Neutrophil (primary cell): ENCODE measurements around the gene ACKR1.

ENCODE experiments used
- H3K27ac ChIP-seq: fragments of 200-600 bp; sonication (generic); 2 replicates; pipeline ENCODE4 v1.5.1; 2016; ENCODE audit warnings: mild to moderate bottlenecking, moderate library complexity
- H3K27me3 ChIP-seq: fragments of 200-600 bp; sonication (generic); 2 replicates; pipeline ENCODE4 v1.6.0; 2016; ENCODE audit warnings: mild to moderate bottlenecking
- H3K36me3 ChIP-seq: fragments of 200-600 bp; sonication (generic); 2 replicates; pipeline ENCODE4 v1.5.1; 2017
- H3K4me1 ChIP-seq, 2 experiments: fragments of 200-600 bp in 1 of 2; sonication (generic) in 1 of 2; 1 replicate in 1 of 2; 2 replicates in 1 of 2; pipeline versions ENCODE4 v1.5.1 to v1.6.1; 2013 to 2016; ENCODE audit warnings: low read depth in 1 of 2, low read length in 1 of 2, mild to moderate bottlenecking in 1 of 2, moderate library complexity in 1 of 2; ENCODE audit not compliant: control insufficient read depth in 1 of 2, insufficient read depth in 1 of 2
- H3K4me3 ChIP-seq, 2 experiments: fragments of 200-600 bp in 1 of 2; sonication (generic) in 1 of 2; 1 replicate in 1 of 2; 2 replicates in 1 of 2; pipeline ENCODE4 v1.5.1; 2013 to 2016; ENCODE audit warnings: low read depth in 1 of 2, low read length in 1 of 2, mild to moderate bottlenecking in 1 of 2, moderate library complexity in 1 of 2
- H3K9me3 ChIP-seq: fragments of 200-600 bp; sonication (generic); 2 replicates; pipeline ENCODE4 v1.5.1; 2016
- TF ChIP-seq, protein P1 (sequence below): fragments of 200-600 bp; sonication (generic); IDR thresholded peaks from 2 replicates; pipeline ENCODE4 v1.5.1; 2016; ENCODE audit warnings: antibody characterized with exemption

The ACKR1 gene

GRCh38 chr1:159248311-159248710 lies 43.6 kb downstream of the ACKR1 start:
- Histone ChIP-seq H3K9me3 (peaks cover 3% of the 10 kb centered on the region), H3K27ac (no peak overlapping the region), H3K4me1 (no peaks in the 10 kb centered on the region), H3K27me3 (no peaks in the 10 kb centered on the region), H3K4me3 (no peak overlapping the region), H3K36me3 (no peaks in the 10 kb centered on the region)
- TF ChIP-seq, protein P1, sequence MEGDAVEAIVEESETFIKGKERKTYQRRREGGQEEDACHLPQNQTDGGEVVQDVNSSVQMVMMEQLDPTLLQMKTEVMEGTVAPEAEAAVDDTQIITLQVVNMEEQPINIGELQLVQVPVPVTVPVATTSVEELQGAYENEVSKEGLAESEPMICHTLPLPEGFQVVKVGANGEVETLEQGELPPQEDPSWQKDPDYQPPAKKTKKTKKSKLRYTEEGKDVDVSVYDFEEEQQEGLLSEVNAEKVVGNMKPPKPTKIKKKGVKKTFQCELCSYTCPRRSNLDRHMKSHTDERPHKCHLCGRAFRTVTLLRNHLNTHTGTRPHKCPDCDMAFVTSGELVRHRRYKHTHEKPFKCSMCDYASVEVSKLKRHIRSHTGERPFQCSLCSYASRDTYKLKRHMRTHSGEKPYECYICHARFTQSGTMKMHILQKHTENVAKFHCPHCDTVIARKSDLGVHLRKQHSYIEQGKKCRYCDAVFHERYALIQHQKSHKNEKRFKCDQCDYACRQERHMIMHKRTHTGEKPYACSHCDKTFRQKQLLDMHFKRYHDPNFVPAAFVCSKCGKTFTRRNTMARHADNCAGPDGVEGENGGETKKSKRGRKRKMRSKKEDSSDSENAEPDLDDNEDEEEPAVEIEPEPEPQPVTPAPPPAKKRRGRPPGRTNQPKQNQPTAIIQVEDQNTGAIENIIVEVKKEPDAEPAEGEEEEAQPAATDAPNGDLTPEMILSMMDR, result no peak

DNA sequence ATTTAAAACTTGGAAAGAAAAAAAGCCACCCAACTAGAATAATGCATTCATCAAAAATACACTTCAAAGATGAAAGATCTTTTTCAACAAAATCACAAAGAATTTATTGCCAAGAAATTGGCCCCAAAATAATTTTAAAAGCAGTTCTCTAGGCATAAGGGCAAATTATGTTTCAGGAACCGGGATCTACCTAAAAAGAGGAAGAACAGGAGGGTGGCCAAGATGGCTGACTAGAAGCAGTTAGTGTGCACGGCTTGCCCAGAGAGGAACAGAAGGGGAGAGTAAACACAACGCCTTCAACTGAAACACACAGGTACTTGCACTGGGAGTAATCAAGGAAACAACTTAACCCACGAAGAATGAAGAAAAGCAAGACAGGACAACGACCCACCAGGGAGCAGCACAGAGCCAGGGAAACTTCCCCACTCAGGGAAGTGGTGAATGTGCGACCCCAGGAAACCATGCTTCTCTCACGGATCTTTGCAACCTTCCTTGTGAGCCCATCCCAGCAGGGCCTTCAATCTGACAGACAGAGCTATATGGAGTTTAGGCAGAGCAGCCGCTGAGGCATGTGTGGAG lies 46.1 kb downstream of the ACKR1 start:
- Histone ChIP-seq H3K36me3 (no peaks in the 10 kb centered on the region), H3K4me3 (no peak overlapping the region), H3K4me1 (no peaks in the 10 kb centered on the region), H3K27ac (no peak overlapping the region), H3K9me3 (no peaks in the 10 kb centered on the region), H3K27me3 (no peaks in the 10 kb centered on the region)
- TF ChIP-seq, protein P1, result no peak
